Pancreas (tissue), 10 donors: ENCODE results near the gene PRSS27. TPM values are rescaled to one million over a fixed set of nuclear protein-coding genes. Genes with fewer than 3 reads are reported as not detected.

ENCODE experiments used
- ATAC-seq, 4 donors: fragments of 200-7000 bp; cut with Tn5 transposase; one replicate each; pipeline versions ENCODE4 v1.8.0 to v1.9.1; 2020; ENCODE audit warnings: mild to moderate bottlenecking in 4 of 4, moderate library complexity in 4 of 4
- DNase-seq, 6 donors: peaks; one replicate each; pipeline ENCODE4 v3.0.0-alpha.2; 2020
- FAIRE-seq: peaks from 2 replicates; lab custom pipeline; 2012; peaks lifted over from hg19 to GRCh38; lab: Jason Lieb, UNC
- H3K27ac ChIP-seq, 4 donors: fragments of 200-600 bp; sonication (generic); 1 replicate in 3 of 4; 2 replicates in 1 of 4; pipeline versions ENCODE4 v1.5.0 to v1.8.0; 2020
- H3K27me3 ChIP-seq, 4 donors: fragments of 200-600 bp; one replicate each; pipeline ENCODE4 v1.8.0; 2021
- H3K36me3 ChIP-seq, 3 donors: fragments of 200-600 bp; sonication (generic) in 1 of 3; one replicate each; pipeline versions ENCODE4 v1.5.0 to v1.8.0; 2020 to 2021
- H3K4me1 ChIP-seq, 3 donors: fragments of 200-600 bp; one replicate each; pipeline ENCODE4 v1.8.0; 2021
- H3K4me3 ChIP-seq, 4 donors: fragments of 200-600 bp; sonication (generic) in 2 of 4; one replicate each; pipeline versions ENCODE4 v1.5.0 to v1.8.0; 2020 to 2021
- H3K9me3 ChIP-seq, 4 donors: fragments of 200-600 bp; one replicate each; pipeline ENCODE4 v1.8.0; 2021
- WGBS, 2 donors: extraction: QIAGEN DNeasy Blood & Tissue Kit; methylation state at CpG; one replicate each; pipeline ENCODE4 v1.1.7; 2013; 5-methylcytosine and 5-hydroxymethylcytosine counted together
- intact Hi-C, 3 donors: fragments of 100-400 bp; cut with DNase I; formaldehyde crosslinking; loops; one replicate each; pipeline versions ENCODE4 v1.11.1 to v1.14.2; 2022
- polyA plus RNA-seq, 2 donors: library from polyadenylated mRNA; stranded (reverse); fragments of 200-250 nt; gene quantifications; one replicate each; pipeline ENCODE4 v1.2.3, GENCODE V29; 2013
- total RNA-seq, 6 donors: library from RNA; stranded (reverse); fragmentation: NEBNext Ultra II Directional in 4 of 6; extraction: Animal tissue kit (Norgen Biotek cat#: 25700) in 4 of 6; gene quantifications; one replicate each; pipeline versions ENCODE4 v1.2.1 to v1.2.4, GENCODE V29; 2021 to 2023
- TF ChIP-seq, protein P1 (sequence below), 4 donors: fragments of 200-600 bp; sonication (generic) in 3 of 4; IDR thresholded peaks; one replicate each; pipeline versions ENCODE4 v1.5.0 to v1.8.0; 2021; ENCODE audit warnings: antibody characterized with exemption in 4 of 4
- donor health status: healthy with polysubstance abuse.
- donor health status: DM: no; HTN: no; CAD: no; lungs with moderate emphysema.
- donor health status: DM: no; HTN: no; CAD: no.
- donor health status: control.
- donor health status: control.
- donor health status: Bipolar disorder and iron deficiency.
- donor health status: DM: yes; HTN: yes; CAD: no.
- donor health status: DM: no; HTN: no; CAD: no.
- donor health status: DM: no; HTN: no; CAD: no.
- donor health status: DM: yes; HTN: yes; CAD: no.

The PRSS27 gene
- total and polyA plus RNA-seq, 8 donors = 0.22 to 2.1 (median 0.56) TPM

DNA sequence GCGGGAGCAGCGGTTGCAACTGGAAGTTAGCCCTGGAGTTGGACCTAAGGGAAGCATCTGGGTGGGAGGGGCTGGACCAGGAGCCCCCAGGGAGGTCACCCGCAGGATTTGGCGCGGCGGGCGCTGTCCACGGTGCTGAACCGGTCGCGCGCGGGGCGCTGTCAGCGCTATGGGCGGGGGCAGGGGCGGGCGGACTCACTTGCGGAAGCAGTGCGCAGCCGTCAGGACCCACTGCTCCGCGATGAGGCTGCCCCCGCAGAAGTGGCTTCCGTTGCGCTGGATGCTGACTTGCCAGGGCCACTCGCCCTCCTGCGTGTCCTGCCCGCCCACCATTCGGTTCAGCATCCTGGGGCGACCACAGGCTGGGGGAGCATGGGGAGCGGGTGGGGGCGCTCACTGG, 4.5 kb downstream of the PRSS27 start:
- no peaks in the 10 kb centered on the region for H3K27me3 ChIP-seq
- ATAC-seq = peak; percentile 49 to 89 (median 74)
- intact Hi-C loops = no loop called here
- H3K4me3 ChIP-seq = peak overlapping the region in 1 of 4 donors; percentile 8
- 6 to 8% methylated on average over 29 to 33 of the region's 33 CpGs for WGBS, 2 donors
- H3K9me3 ChIP-seq = no peaks in the 10 kb centered on the region
- H3K4me1 ChIP-seq = peaks cover 0 to 12% (median 0%) of the 10 kb centered on the region in 3 donors
- no peaks in the 10 kb centered on the region for H3K36me3 ChIP-seq
- FAIRE-seq = no peak
- TF ChIP-seq, protein P1, sequence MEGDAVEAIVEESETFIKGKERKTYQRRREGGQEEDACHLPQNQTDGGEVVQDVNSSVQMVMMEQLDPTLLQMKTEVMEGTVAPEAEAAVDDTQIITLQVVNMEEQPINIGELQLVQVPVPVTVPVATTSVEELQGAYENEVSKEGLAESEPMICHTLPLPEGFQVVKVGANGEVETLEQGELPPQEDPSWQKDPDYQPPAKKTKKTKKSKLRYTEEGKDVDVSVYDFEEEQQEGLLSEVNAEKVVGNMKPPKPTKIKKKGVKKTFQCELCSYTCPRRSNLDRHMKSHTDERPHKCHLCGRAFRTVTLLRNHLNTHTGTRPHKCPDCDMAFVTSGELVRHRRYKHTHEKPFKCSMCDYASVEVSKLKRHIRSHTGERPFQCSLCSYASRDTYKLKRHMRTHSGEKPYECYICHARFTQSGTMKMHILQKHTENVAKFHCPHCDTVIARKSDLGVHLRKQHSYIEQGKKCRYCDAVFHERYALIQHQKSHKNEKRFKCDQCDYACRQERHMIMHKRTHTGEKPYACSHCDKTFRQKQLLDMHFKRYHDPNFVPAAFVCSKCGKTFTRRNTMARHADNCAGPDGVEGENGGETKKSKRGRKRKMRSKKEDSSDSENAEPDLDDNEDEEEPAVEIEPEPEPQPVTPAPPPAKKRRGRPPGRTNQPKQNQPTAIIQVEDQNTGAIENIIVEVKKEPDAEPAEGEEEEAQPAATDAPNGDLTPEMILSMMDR (IDR thresholded peaks at IDR 0.05) = no peak
- no peak overlapping the region for H3K27ac ChIP-seq
- peak; percentile 41 to 86 (median 60) for DNase-seq

DNA sequence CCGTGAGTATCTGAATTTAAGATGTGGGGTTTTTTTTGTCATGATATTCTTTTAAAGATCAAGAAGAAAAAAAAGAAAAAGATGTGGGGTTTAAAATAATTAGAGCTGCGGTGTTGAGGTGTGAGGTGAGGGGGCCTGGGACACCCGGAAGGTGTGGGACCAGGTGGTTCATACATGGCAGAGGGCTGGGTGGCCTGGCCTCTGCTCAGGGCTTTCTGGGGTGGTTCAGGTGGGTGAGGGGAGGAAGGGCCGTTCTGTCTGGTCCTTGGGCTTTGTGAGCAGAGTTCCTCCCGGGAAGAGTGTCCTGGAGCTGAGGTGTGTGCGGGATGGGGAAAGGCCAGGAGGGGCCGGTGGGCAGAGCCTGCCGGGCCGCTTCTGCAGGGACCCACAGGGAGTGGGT, 5.0 kb downstream of the PRSS27 start:
- Histone ChIP-seq H3K4me3 (peak overlapping the region in 1 of 4 donors; percentile 8), H3K36me3 (no peaks in the 10 kb centered on the region), H3K27ac (no peak overlapping the region), H3K27me3 (no peaks in the 10 kb centered on the region), H3K4me1 (peaks cover 0 to 10% (median 0%) of the 10 kb centered on the region in 3 donors), H3K9me3 (no peaks in the 10 kb centered on the region)
- FAIRE-seq = no peak
- WGBS, 2 donors = 19 to 24% methylated on average over 7 to 9 of the region's 9 CpGs
- TF ChIP-seq, protein P1 (IDR thresholded peaks at IDR 0.05) = no peak
- ATAC-seq = no peak
- intact Hi-C loops = no loop called here
- DNase-seq = no peak

DNA sequence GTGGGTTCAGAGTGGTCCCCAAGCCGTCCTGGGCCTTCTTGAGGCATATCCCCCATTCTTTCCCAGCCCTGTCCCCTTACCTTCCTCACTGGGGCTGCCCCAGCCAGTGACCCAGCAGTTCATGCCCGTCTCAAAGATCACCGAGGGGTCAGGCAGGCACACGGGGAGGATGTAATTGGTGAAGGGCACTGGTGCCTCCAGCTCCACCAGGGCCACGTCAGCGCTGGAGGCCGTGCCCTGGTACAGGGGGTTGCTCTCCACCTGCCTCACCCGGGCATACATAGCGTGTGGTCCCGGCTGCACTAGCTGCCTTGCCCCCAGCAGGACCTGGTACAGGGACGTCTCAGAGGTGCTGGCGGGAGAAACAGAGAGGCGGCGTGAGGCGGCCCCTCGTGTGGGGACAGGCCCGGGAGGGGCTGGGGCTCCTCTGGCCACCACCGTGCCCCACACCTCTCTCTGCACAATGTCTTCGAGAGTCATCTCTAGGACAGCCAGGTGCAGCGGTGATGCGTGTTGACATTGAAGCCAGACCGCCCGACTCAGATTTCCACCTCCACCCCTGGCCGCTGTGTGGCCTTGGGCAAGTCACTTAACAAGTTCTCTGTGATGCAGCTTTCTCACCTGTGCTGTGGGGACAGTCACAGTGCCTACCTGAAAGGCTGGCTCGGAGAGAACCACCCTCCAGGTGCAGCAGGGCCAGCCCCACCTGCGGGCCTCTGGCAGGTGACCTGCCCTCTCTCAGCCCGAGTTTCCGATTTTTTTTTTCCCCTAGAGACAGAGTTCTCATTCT, 5.8 kb downstream of the PRSS27 start:
- Histone ChIP-seq H3K27me3 (no peaks in the 10 kb centered on the region), H3K9me3 (no peaks in the 10 kb centered on the region), H3K4me1 (peaks cover 0 to 3% (median 0%) of the 10 kb centered on the region in 3 donors), H3K27ac (no peak overlapping the region), H3K36me3 (no peaks in the 10 kb centered on the region), H3K4me3 (no peak overlapping the region)
- intact Hi-C loops = no loop called here
- TF ChIP-seq, protein P1 (IDR thresholded peaks at IDR 0.05) = no peak
- DNase-seq (peak in 1 of 6 donors; percentile 49), ATAC-seq (no peak), FAIRE-seq (no peak)
- WGBS, 2 donors = 56 to 60% methylated on average over 28 of the region's 28 CpGs

DNA sequence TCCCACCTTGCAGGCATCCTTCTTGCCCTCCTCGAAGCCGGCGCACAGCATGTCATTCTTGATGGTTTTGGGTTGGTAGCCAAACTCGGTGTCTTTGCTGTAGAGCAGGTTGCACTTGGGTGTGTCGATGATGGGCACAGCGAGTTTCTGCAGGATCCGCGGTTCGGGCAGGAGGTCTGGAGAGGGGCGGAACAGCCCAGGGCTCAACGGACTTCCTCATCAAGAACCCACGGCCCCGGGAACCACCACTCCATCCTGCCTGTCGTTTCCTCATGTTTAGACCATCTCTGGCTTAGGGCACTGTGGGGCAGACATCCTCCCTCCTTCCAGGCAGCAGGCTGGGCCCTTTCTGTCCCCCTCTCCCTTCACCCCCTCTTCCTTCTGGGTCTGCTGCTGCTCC, 6.5 kb downstream of the PRSS27 start:
- peaks cover 0 to under 1% (median 0%) of the 10 kb centered on the region in 3 donors for H3K36me3 ChIP-seq
- WGBS, 2 donors = 73 to 82% methylated on average over 14 of the region's 14 CpGs
- FAIRE-seq (no peak), ATAC-seq (no peak), DNase-seq (peak in 1 of 6 donors; percentile 51)
- no peaks in the 10 kb centered on the region for H3K27me3 ChIP-seq
- H3K4me1 ChIP-seq = peaks cover 0 to 3% (median 0%) of the 10 kb centered on the region in 3 donors
- H3K9me3 ChIP-seq = no peaks in the 10 kb centered on the region
- TF ChIP-seq, protein P1 (IDR thresholded peaks at IDR 0.05) = no peak
- intact Hi-C loops = no loop called here
- no peak overlapping the region for H3K27ac ChIP-seq
- no peak overlapping the region for H3K4me3 ChIP-seq

DNA sequence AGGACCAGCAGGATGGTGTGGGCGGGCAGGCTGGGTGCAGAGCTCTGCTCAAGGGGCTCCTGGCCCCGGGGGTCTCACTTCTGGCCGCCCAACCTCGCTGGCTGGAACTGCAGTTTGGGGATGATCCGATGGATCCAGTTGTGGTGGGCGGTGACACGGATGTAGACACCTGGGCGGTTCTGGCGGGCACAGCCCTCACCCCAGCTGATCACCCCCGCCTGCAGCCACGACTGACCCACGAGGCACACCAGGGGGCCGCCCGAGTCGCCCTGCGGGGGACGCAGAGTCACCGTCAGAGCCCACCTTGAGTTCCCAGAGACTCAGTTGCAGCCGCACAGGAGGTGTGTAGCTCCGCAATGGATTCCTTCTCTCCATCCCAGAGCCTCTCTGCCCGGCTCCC, 7.5 kb downstream of the PRSS27 start:
- FAIRE-seq (no peak), ATAC-seq (no peak), DNase-seq (peak in 1 of 6 donors; percentile 60)
- WGBS, 2 donors = 64 to 88% methylated on average over 14 to 21 of the region's 21 CpGs
- peaks cover 0 to 10% (median 4%) of the 10 kb centered on the region in 3 donors for H3K36me3 ChIP-seq
- no peaks in the 10 kb centered on the region for H3K9me3 ChIP-seq
- H3K4me3 ChIP-seq = no peak overlapping the region
- TF ChIP-seq, protein P1 (IDR thresholded peaks at IDR 0.05) = no peak
- H3K27ac ChIP-seq = no peak overlapping the region
- intact Hi-C loops = no loop called here
- H3K4me1 ChIP-seq = peaks cover 0 to 3% (median 0%) of the 10 kb centered on the region in 3 donors
- no peaks in the 10 kb centered on the region for H3K27me3 ChIP-seq
